Stimulated activated CD8-positive, alpha-beta memory T cell treated with anti-CD3 and anti-CD28 coated beads, Interleukin-15, amount 100 ng/mL, for 24 hours (primary cell): ENCODE results near the gene PBX2.
"Not testable (repeated sequence)": the region's sequence is repeated elsewhere in the genome, so short reads cannot be mapped to it uniquely, and the experiment has no call there.

Source experiments
- DNase-seq: peaks from one replicate; pipeline ENCODE4 v3.0.0-alpha.2; 2020; ENCODE audit warnings: low read depth

PBX2 gene

DNA sequence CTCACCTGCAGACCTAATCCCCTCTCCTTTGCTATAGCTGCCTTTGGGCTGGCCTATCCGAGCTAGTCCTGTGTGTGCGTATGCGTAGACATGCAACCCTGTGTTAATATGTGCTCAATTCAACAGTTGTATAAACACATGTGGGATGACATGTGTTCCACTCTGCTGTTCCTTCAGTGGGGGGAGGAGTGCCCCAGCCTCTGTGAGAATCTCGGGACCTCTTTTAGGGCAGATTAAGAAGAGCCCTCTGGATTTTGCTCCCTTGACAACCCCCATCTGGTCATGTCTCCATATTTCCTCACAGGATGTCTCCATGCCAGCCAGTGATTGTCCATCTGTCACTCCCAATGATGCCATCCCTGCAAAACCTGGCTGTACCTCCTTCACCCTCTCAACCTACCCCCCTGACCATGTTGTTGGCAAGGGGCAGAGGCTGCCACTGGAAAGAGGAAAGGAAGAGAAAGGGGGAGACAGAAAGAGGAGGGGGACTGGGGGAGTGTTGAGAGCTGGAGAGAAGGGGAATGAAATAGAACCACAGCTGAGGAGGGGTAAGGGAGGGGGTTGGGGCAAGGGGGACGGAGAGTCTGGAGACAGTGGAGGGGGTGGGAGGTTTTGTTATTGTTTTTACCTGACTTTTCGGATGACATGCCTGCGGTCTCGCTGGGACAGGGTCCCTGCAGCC lies 38.7 kb downstream of the PBX2 start:
- no peak for DNase-seq

DNA sequence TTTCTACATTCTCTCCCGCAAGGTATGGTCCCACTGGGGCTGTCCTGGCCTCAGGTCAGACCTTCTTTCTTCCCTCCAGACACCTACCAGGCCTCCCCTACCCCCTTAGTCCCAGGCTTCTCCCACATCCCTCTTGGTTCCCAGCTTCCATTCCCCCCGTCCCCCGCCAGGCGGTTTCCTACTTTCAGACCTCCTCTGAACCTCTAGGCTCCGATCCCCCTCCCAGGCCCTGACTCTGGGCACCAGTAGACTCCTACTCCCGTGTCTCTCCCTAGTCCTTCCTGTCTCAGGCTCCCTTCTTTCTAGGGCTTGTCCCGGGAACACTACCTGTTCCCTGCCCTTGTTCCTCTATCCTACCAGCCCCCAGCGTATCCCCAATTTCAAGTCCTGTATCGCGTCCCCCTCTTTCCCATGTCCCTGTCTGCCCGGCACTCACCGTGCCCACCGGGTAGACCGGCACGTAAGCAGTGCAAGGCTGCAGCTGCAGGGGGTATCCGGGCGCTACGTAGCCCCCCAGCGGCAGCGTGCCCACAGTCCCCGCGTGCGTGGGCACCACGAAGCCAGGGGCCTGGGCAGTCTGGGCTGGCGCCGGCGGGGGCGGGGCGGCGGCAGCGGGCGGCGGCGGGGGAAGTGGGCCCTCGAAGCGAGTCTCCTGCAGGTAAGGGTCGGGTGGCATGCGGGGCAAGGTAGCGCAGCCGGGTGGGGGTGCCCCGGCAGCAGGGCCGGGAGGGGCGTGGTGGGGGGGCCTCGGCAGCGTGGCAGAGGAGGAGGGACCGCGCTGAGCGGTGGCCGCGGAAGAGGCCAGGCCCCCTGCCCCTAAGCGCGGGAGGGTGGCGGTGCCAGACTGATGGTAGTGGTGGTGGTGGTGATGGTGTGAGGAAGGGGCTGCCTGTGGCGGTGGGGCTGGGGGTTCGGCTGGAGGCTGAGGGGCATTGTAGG lies 39.8 kb downstream of the PBX2 start:
- no peak for DNase-seq

DNA sequence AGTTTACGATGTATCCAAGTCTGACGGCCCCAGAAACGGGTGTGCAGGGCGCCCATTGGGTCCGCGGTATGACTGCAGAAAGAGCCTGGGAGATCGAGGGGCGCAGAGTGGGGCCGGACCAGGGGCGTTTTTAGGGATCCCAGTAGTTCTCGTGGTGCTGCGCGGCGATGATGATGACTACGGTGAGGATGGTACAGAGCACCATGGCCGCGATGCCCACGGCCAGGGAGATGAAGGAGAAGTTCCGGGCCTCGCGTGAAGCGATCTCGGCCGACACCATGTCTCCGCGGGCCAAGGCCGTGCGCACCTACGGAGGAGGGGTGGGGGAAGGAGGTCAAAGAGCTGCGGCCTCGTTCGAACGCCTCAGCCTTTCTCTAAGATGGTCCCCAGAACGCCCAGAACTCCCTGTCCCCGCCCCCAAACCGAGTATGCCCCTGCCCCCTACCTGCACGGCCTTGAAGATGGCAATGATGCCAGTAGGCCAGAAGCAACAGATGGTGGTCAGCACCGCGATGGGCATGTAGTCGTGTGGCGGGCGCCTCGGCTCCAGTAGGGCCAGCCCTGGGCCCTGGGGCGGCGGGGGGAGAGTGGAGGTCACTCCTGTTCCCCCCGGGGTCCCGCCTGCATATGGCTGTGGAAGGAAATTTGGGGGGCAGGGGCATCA lies 40.8 kb downstream of the PBX2 start:
- no peak for DNase-seq

DNA sequence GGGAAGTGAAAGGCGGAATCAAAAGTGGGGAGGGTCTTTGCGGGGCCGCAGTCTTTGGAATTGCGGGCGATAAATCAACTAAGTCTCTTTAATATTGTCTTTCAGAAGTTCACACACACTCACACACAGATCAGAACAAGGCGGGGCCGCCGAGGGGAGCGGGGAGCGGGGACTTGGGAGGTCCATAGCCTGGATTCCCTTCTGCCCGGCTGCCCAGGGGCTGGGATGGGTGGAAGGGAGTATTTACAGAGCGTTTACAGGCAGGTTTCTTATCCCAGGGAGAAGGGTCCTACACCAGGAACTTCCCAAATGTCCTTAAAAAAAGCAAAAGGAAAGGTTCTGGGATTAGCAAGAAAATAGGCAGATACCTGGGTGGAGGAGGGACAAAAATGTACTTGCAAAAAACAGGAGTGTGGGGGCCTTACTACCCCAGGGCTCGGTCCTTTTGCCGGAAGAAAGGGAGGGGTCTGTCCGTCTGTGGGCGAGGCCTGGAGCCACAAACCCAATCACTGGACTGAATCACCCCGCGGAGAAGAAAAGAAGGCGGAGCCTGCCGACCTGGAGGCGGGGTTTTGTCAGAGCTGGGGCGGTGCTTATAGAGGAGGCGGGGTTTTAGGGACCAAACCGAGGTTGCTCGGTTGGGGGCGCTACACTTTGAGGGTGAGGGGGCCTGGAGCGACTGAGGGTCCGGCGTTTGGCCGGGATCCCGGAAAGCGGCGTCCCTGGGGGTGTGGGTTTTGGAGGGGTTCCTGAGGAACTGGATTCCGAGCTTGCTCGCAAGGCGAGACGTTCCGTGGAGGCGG lies 41.5 kb downstream of the PBX2 start:
- DNase-seq, result peak; percentile 32

DNA sequence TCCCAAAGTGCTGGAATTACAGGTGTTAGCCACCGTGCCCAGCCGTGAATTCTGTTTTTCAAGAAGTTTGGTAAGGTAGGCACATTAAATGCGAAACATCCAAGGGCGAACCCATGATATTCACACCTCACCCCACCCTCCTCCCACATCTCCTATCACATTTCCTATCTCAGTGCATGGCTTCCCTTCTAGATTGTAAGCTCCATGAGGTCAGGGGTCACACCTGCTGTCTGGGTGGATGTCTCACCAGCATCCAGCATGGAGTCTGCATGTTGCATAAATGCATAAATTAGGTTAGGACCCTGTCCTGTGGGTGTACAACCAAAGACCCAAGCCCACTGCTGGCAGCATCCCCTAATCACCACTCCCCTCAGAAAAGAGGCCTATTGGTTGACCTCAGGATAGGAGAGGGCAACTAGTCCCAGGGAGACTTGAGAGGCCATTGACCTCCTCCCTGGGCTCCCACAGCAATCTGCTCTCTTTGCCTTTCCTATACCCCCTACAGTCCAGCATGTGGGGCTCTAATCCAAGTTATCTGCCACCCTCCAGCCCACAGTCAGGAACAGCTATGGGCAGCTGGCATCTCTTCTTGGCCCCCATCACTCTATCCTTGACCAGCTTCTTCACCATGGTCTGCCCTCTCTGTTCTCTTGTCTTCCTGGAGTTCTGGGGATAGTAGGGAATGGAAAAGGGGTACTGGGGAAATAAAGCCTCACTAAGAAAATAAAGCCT lies 42.4 kb downstream of the PBX2 start:
- DNase-seq, result no peak

DNA sequence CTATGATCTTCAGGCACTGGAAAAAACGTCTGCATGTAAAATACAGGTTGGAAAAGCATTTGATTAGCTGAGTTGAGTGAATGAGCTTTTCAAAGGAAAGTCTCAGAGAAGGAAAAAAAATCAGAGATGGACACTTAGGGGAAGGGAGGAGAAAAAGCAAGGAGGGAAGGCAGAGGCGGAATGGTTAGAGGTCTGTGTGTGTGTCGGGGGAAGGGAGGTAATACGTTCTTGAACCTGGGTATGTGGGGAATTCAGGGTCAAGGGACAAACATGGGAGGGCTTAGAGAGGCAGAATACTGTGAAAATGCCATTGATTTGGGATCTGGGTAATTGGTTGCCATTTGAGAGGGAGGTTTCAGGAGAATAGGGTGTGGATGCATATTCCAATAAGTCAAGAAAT lies 43.3 kb downstream of the PBX2 start:
- no peak for DNase-seq

DNA sequence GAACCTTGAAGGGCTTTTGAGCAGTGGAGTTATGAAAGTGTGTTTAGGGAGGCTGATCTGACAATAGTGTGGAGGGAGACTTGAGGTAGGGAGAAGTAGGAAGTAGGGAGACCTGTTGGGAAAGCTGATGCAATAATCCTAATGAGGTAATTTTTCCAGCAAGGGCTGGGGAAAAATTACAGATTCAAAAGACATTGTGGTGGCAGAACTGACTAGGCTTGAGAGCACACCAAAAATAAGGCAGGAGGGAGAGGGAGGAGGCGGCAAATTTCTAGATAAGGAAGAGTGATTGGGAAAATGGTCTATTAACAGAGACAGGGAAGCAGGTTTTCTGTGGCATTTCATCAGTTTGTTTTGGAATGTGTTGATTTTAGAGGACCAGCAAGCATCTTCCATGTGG lies 43.7 kb downstream of the PBX2 start:
- no peak for DNase-seq

DNA sequence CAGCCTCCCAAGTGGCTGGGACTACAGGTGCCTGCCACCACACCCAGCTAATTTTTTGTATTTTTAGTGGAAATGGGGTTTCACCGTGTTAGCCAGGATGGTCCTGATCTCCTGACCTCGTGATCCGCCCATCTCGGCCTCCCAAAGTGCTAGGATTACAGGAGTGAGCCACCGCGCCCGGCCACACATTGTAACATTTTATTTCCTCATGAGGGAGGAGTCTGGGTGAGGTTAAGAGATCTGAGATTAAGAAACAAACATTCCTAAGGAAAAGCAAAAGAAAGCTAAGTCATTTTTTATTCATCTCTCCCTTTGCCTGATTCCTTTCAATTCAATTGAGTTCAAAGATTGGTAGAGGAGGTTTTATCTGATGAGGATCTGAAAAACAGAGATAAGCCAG lies 45.8 kb downstream of the PBX2 start:
- DNase-seq, result not testable (repeated sequence)

DNA sequence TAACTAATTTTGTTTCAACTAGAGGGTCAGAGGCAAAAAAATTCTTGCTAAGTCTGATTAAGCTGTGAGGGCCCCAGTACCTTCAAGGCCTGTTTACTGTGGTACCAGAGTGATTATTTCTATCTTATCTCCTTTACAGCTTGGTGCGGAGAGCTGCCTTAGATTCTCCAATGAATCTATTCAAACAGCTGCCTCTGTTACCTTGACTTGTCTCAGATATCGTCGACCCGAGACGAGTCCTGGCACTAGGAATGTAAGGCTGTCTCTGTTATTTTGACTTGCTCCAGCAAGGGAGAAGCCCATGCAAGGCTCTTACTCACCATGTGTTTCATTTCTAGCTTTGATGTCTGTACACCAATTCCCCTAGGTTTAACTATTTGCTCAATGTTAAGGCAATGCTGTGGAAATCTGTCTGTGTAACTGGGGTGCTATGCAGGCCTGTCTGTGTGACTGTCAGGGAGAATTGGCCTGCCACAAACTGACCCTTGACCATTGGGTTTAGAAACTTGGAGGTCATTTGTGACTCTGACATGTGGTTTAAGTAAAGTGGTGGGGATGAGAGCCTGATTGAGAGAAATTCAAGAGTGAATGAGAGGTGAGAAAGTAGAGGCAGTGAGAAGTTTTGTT lies 49.5 kb downstream of the PBX2 start:
- no peak for DNase-seq

DNA sequence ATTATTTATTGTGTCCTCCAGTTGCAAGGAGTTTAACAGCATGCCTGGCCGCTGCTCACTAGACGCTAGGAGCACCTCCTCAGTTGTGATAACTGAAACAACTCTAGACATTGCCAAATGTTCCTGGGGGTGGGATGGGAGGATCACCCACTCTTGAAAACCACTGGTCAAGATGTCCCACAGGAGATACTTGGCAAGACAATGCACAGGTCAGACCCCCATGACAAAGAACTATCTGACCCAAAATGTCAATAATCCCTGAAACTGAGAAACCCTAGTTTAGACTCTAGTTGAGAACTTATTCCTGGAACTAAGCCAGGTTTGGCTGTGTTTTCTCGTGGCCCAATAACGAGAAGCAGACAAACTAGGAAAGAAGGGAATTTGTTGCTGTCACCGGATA lies 50.4 kb downstream of the PBX2 start:
- no peak for DNase-seq

DNA sequence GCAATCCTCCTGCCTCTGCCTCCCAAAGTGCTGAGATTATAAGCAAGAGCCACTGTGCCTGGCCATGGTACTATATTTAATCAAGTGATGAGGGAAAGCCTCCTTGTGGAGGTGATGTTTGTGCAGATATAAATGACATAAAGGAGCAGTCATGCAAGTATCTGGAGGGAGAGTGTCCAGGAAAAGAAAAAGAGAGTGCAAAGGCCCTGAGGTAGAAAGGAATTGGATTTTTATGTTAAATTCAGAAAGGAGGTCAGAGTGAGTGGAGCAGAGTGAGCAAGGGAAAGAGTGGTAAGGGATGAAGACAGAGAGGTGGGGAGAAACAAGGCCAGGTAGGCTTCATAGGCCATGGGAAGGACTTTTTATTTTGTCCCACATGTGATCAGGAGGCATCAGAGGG lies 52.5 kb downstream of the PBX2 start:
- no peak for DNase-seq
